Lower lobe of right lung (tissue), 2 donors: ENCODE results near the gene MRPS26. TPM values are rescaled to one million over a fixed set of nuclear protein-coding genes. Genes with fewer than 3 reads are reported as not detected.

Experiments
- ATAC-seq, 2 donors: fragments of 200-7000 bp; cut with Tn5 transposase; one replicate each; pipeline ENCODE4 v1.9.1; 2020 to 2022; ENCODE audit warnings: mild to moderate bottlenecking in 2 of 2, moderate library complexity in 2 of 2
- DNase-seq: peaks from one replicate; pipeline ENCODE4 v3.0.0-alpha.2; 2020
- H3K27ac ChIP-seq: fragments of 200-600 bp; one replicate; pipeline ENCODE4 v1.8.0; 2022
- H3K27me3 ChIP-seq: fragments of 200-600 bp; one replicate; pipeline ENCODE4 v1.8.0; 2022; ENCODE audit warnings: low read depth
- H3K36me3 ChIP-seq: fragments of 200-600 bp; one replicate; pipeline ENCODE4 v1.8.0; 2022; ENCODE audit warnings: mild to moderate bottlenecking
- H3K4me1 ChIP-seq: fragments of 200-600 bp; one replicate; pipeline ENCODE4 v1.8.0; 2022
- H3K4me3 ChIP-seq: fragments of 200-600 bp; one replicate; pipeline ENCODE4 v1.8.0; 2022; ENCODE audit warnings: mild to moderate bottlenecking
- H3K9me3 ChIP-seq: fragments of 200-600 bp; one replicate; pipeline ENCODE4 v1.8.0; 2022
- intact Hi-C: fragments of 100-400 bp; cut with DNase I; formaldehyde crosslinking; loops from one replicate; pipeline ENCODE4 v1.11.0; 2022
- total RNA-seq: library from RNA; stranded (reverse); fragmentation: NEBNext Ultra II Directional; extraction: Animal tissue kit (Norgen Biotek cat#: 25700); gene quantifications from one replicate; pipeline ENCODE4 v1.2.1, GENCODE V29; 2021
- TF ChIP-seq, protein P1 (sequence below): fragments of 200-600 bp; IDR thresholded peaks from one replicate; pipeline ENCODE4 v1.8.0; 2022; ENCODE audit warnings: antibody characterized with exemption, mild to moderate bottlenecking
- donor health status: DM: no; HTN: yes; CAD: no; lungs with severe emphysema.

MRPS26 gene
- total RNA-seq, 1 donor from 2014 or later = 31.0 TPM

DNA sequence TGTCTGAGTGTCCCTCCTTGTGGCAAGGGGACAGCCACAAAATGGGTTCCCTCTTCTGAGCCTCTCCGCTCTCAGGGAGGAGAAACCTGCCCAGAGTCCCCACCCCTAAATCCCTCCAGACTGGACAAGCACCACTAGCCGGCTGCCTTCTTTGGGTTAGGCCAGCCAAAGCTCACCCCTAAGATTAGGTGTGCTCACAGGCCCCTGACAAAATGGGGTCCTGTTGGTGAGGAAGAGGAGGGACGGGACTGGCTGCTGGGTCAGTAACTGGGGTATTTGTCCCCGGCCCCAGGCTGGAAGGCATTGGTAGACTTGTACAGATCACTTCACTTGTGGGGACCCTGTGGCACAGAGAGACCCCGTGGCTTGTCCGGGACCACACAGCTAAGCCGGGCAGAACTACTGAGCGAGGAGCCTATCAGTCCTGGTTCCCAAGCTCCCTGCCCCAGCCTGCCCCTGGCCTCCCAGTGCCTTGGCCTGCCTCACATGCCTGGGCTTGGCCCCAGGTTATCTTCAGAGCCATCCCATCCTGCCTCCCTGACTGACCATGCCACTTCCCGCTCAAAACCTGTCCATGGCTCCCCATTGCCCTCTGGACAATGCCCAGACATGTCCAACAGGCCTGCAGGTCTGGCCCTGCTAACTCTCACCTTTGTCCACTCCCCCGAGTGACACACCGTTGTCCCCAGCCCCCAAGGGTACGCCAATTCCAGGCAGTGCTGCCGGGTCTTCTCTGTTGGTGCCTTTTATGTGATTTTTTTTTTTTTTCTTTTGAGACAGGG, 49.2 kb downstream of the MRPS26 start:
- peak in 1 of 2 donors; percentile 17 for ATAC-seq
- Histone ChIP-seq H3K27ac (no peak overlapping the region), H3K4me3 (no peak overlapping the region), H3K4me1 (no peaks in the 10 kb centered on the region), H3K9me3 (no peaks in the 10 kb centered on the region), H3K36me3 (no peaks in the 10 kb centered on the region), H3K27me3 (peaks cover 46% of the 10 kb centered on the region)
- intact Hi-C loops = no loop called here
- no peak for DNase-seq
- TF ChIP-seq, protein P1, sequence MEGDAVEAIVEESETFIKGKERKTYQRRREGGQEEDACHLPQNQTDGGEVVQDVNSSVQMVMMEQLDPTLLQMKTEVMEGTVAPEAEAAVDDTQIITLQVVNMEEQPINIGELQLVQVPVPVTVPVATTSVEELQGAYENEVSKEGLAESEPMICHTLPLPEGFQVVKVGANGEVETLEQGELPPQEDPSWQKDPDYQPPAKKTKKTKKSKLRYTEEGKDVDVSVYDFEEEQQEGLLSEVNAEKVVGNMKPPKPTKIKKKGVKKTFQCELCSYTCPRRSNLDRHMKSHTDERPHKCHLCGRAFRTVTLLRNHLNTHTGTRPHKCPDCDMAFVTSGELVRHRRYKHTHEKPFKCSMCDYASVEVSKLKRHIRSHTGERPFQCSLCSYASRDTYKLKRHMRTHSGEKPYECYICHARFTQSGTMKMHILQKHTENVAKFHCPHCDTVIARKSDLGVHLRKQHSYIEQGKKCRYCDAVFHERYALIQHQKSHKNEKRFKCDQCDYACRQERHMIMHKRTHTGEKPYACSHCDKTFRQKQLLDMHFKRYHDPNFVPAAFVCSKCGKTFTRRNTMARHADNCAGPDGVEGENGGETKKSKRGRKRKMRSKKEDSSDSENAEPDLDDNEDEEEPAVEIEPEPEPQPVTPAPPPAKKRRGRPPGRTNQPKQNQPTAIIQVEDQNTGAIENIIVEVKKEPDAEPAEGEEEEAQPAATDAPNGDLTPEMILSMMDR = no peak

Other genes with a start within 250 kb of the MRPS26 start
- gene CPXM1, start 245.4 kb upstream of the MRPS26 start, total RNA-seq = 10.2 TPM
- not detected for gene C20orf141, start 231.1 kb upstream of the MRPS26 start, total RNA-seq
- not detected for gene TMEM239, start 229.7 kb upstream of the MRPS26 start, total RNA-seq
- gene PCED1A, start 205.4 kb upstream of the MRPS26 start, total RNA-seq = 43.5 TPM
- gene VPS16, start 205.3 kb upstream of the MRPS26 start, total RNA-seq = 35.8 TPM
- 63.3 TPM for gene PTPRA, start 172.6 kb upstream of the MRPS26 start, total RNA-seq
- gene GNRH2, start 2.4 kb upstream of the MRPS26 start, total RNA-seq = not detected
- not detected for gene OXT, start 25.6 kb downstream of the MRPS26 start, total RNA-seq
- not detected for gene AVP, start 38.7 kb downstream of the MRPS26 start, total RNA-seq
- 16.4 TPM for gene FASTKD5, start 113.8 kb downstream of the MRPS26 start, total RNA-seq
- 5.8 TPM for gene UBOX5, start 113.8 kb downstream of the MRPS26 start, total RNA-seq
- gene LZTS3, start 127.5 kb downstream of the MRPS26 start, total RNA-seq = 18.5 TPM
- 89.8 TPM for gene DDRGK1, start 158.6 kb downstream of the MRPS26 start, total RNA-seq
- 40.9 TPM for gene ITPA, start 163.4 kb downstream of the MRPS26 start, total RNA-seq
- 5.0 TPM for gene SLC4A11, start 193.1 kb downstream of the MRPS26 start, total RNA-seq